ENCODE results near the gene SPRY1.

The SPRY1 gene

GRCh38 chr4:123411514-123411913 lies 14.9 kb downstream of the SPRY1 start:
- DNase-seq (ENCODE audit: low read depth) = no peak

- no peak for DNase-seq (ENCODE audit: low read depth)
Measured at GRCh38 chr4:123412091-123412505, 15.5 kb downstream of the SPRY1 start.

GRCh38 chr4:123412700-123413512 lies 16.3 kb downstream of the SPRY1 start:
- DNase-seq (ENCODE audit: low read depth) = no peak

GRCh38 chr4:123415576-123415975 lies 19.0 kb downstream of the SPRY1 start:
- DNase-seq (ENCODE audit: low read depth) = no peak

- no peak for DNase-seq (ENCODE audit: low read depth)
Measured at GRCh38 chr4:123415977-123416376, 19.4 kb downstream of the SPRY1 start.

GRCh38 chr4:123417813-123418212 lies 21.2 kb downstream of the SPRY1 start:
- no peak for DNase-seq (ENCODE audit: low read depth)

GRCh38 chr4:123418351-123418931 lies 21.8 kb downstream of the SPRY1 start:
- peak; percentile 71 for DNase-seq (ENCODE audit: low read depth)

- DNase-seq (ENCODE audit: low read depth) = no peak
Measured at GRCh38 chr4:123419885-123420755, 23.5 kb downstream of the SPRY1 start.

GRCh38 chr4:123421227-123421936 lies 24.8 kb downstream of the SPRY1 start:
- no peak for DNase-seq (ENCODE audit: low read depth)

- no peak for DNase-seq (ENCODE audit: low read depth)
Measured at GRCh38 chr4:123421937-123422781, 25.6 kb downstream of the SPRY1 start.

- DNase-seq (ENCODE audit: low read depth) = no peak
Measured at GRCh38 chr4:123423819-123424218, 27.2 kb downstream of the SPRY1 start.

- no peak for DNase-seq (ENCODE audit: low read depth)
Measured at GRCh38 chr4:123427951-123428350, 31.4 kb downstream of the SPRY1 start.

- no peak for DNase-seq (ENCODE audit: low read depth)
Measured at GRCh38 chr4:123430031-123430430, 33.4 kb downstream of the SPRY1 start.

- DNase-seq (ENCODE audit: low read depth) = no peak
Measured at GRCh38 chr4:123430501-123430900, 33.9 kb downstream of the SPRY1 start.

GRCh38 chr4:123433573-123433972 lies 37.0 kb downstream of the SPRY1 start:
- DNase-seq (ENCODE audit: low read depth) = no peak

- no peak for DNase-seq (ENCODE audit: low read depth)
Measured at GRCh38 chr4:123433976-123434375, 37.4 kb downstream of the SPRY1 start.

- no peak for DNase-seq (ENCODE audit: low read depth)
Measured at GRCh38 chr4:123435246-123436113, 38.9 kb downstream of the SPRY1 start.

- DNase-seq (ENCODE audit: low read depth) = no peak
Measured at GRCh38 chr4:123438031-123438430, 41.4 kb downstream of the SPRY1 start.

- DNase-seq (ENCODE audit: low read depth) = no peak
Measured at GRCh38 chr4:123443401-123444289, 47.0 kb downstream of the SPRY1 start.
